Activated CD8-positive, alpha-beta T cell treated with anti-CD3 and anti-CD28 coated beads, Interleukin-2, amount 10 ng/mL, durations not matched to agents 7 days and 5 days (primary cell): Measurements from ENCODE around the gene NFKBIZ. TPM values are rescaled to one million over a fixed set of nuclear protein-coding genes. Genes with fewer than 3 reads are reported as not detected.
"Not testable (repeated sequence)": the region's sequence is repeated elsewhere in the genome, so short reads cannot be mapped to it uniquely, and the experiment has no call there.

Experiments
- ATAC-seq: fragments of 150-1000 bp; cut with Tn5 transposase; one replicate; pipeline ENCODE4 v1.10.0; 2021; ENCODE audit warnings: moderate library complexity
- CTCF ChIA-PET: fragments of 350-600 bp; sonication (Branson Sonifier 250); formaldehyde crosslinking; loops from one replicate; lab custom pipeline; 2021; ENCODE audit warnings: antibody characterized with exemption; lab: Charles Lee
- POLR2A ChIA-PET: fragments of 350-600 bp; sonication (Branson Sonifier 250); formaldehyde crosslinking; loops from one replicate; lab custom pipeline; 2021; ENCODE audit warnings: antibody characterized with exemption; lab: Charles Lee
- DNase-seq: peaks from one replicate; pipeline ENCODE4 v3.0.0-alpha.2; 2020
- H3K27ac Mint-ChIP-seq: one replicate; pipeline ENCODE4 v1.8.0; 2021; ENCODE audit warnings: mild to moderate bottlenecking, mixed read lengths
- H3K27me3 Mint-ChIP-seq: one replicate; pipeline ENCODE4 v1.8.0; 2021; ENCODE audit warnings: low read depth, mixed read lengths
- H3K36me3 Mint-ChIP-seq: one replicate; pipeline ENCODE4 v1.8.0; 2021; ENCODE audit warnings: low read depth, mixed read lengths
- H3K4me1 Mint-ChIP-seq: one replicate; pipeline ENCODE4 v1.8.0; 2021; ENCODE audit warnings: low read depth, mixed read lengths
- H3K4me3 Mint-ChIP-seq: one replicate; pipeline ENCODE4 v1.8.0; 2021; ENCODE audit warnings: mild to moderate bottlenecking, mixed read lengths
- H3K9me3 Mint-ChIP-seq: one replicate; pipeline ENCODE4 v1.8.0; 2022; ENCODE audit warnings: mixed read lengths; ENCODE audit not compliant: insufficient read depth
- total RNA-seq, 2 experiments: library from RNA; stranded (reverse); gene quantifications; one replicate each; pipeline ENCODE4 v1.2.3, GENCODE V29; 2021

Gene NFKBIZ
- total RNA-seq, 2 experiments from 2014 or later: 45.3 to 48.1 TPM

- ATAC-seq: no peak
- Mint-ChIP-seq H3K36me3 (no peaks in the 10 kb centered on the region), H3K27me3 (no peaks in the 10 kb centered on the region), H3K4me1 (no peaks in the 10 kb centered on the region), H3K4me3 (no peak overlapping the region), H3K9me3 (no peaks in the 10 kb centered on the region), H3K27ac (no peak overlapping the region)
- POLR2A ChIA-PET: no interaction called here
- DNase-seq: no peak
- CTCF ChIA-PET: no interaction called here
Measured at GRCh38 chr3:101878589-101878988, 29.3 kb downstream of the NFKBIZ start.

DNA sequence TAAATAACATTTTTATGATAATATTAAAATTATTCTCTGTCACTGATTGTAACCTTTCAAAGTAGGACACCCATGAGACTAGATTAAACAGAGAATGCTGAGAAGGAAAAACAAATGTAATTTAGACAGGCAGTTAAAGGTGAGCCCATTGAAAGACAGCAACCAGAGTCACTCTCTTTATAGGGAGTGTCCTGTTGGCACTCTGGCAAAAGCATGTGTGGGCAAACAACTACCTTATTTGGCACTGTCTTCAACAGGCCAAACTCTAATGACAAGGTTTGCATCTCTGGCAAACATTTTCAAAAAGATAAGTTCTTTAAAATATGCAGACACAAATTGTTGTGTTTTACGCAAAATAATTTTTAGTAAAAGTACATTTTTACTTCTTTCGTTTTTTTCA is 29.8 kb downstream of the NFKBIZ start:
- Mint-ChIP-seq H3K27ac (no peak overlapping the region), H3K36me3 (no peaks in the 10 kb centered on the region), H3K4me3 (no peak overlapping the region), H3K9me3 (no peaks in the 10 kb centered on the region), H3K27me3 (no peaks in the 10 kb centered on the region), H3K4me1 (no peaks in the 10 kb centered on the region)
- DNase-seq (no peak), ATAC-seq (no peak)
- POLR2A ChIA-PET: no interaction called here
- CTCF ChIA-PET: no interaction called here

GRCh38 chr3:101879623-101880284 is 30.4 kb downstream of the NFKBIZ start:
- ATAC-seq (no peak), DNase-seq (no peak)
- H3K27me3 Mint-ChIP-seq: no peaks in the 10 kb centered on the region
- CTCF ChIA-PET: no interaction called here
- no peaks in the 10 kb centered on the region for H3K4me1 Mint-ChIP-seq
- no peak overlapping the region for H3K27ac Mint-ChIP-seq
- no peak overlapping the region for H3K4me3 Mint-ChIP-seq
- no peaks in the 10 kb centered on the region for H3K36me3 Mint-ChIP-seq
- POLR2A ChIA-PET: no interaction called here
- no peaks in the 10 kb centered on the region for H3K9me3 Mint-ChIP-seq

- Mint-ChIP-seq H3K9me3 (no peaks in the 10 kb centered on the region), H3K4me3 (no peak overlapping the region)
- CTCF ChIA-PET: no interaction called here
Measured at GRCh38 chr3:101884776-101885175, 35.5 kb downstream of the NFKBIZ start.

DNA sequence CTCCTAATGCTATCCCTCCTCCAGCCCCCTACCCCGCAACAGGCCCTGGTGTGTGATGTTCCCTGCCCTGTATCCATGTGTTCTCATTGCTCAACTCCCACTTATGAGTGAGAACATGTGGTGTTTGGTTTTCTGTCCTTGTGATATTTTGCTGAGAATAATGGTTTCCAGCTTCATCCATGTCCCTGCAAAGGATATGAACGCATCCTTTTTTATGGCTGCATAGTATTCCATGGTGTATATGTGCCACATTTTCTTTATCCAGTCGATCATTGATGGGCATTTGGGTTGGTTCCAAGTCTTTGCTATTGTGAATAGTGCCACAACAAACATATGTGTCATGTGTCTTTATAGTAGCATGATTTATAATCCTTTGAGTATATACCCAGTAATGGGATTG is 36.3 kb downstream of the NFKBIZ start:
- not testable (repeated sequence) for H3K4me3 Mint-ChIP-seq, H3K36me3 Mint-ChIP-seq, H3K27me3 Mint-ChIP-seq

More at GRCh38 chr3:101884776-101885175, 35.5 kb downstream of the NFKBIZ start:
- Mint-ChIP-seq H3K27ac (no peak overlapping the region), H3K27me3 (no peaks in the 10 kb centered on the region), H3K4me1 (no peaks in the 10 kb centered on the region), H3K36me3 (peaks cover 3% of the 10 kb centered on the region)
- ATAC-seq (no peak), DNase-seq (no peak)
- POLR2A ChIA-PET: no interaction called here

GRCh38 chr3:101886626-101887025 is 37.3 kb downstream of the NFKBIZ start:
- peaks cover 3% of the 10 kb centered on the region for H3K36me3 Mint-ChIP-seq
- no peak overlapping the region for H3K4me3 Mint-ChIP-seq
- no peaks in the 10 kb centered on the region for H3K9me3 Mint-ChIP-seq
- no peak overlapping the region for H3K27ac Mint-ChIP-seq
- H3K27me3 Mint-ChIP-seq: no peaks in the 10 kb centered on the region
- POLR2A ChIA-PET: no interaction called here
- no peaks in the 10 kb centered on the region for H3K4me1 Mint-ChIP-seq
- ATAC-seq (no peak), DNase-seq (no peak)
- CTCF ChIA-PET: no interaction called here

More for the DNA sequence above, 36.3 kb downstream of the NFKBIZ start:
- CTCF ChIA-PET, H3K4me1 Mint-ChIP-seq, POLR2A ChIA-PET, ATAC-seq, H3K9me3 Mint-ChIP-seq, H3K27ac Mint-ChIP-seq, DNase-seq: not testable (repeated sequence)

- no peaks in the 10 kb centered on the region for H3K4me1 Mint-ChIP-seq
- H3K27me3 Mint-ChIP-seq: no peaks in the 10 kb centered on the region
- H3K36me3 Mint-ChIP-seq: peaks cover 3% of the 10 kb centered on the region
- DNase-seq: no peak
- ChIA-PET POLR2A (no interaction called here), CTCF (no interaction called here)
- H3K27ac Mint-ChIP-seq: no peak overlapping the region
- no peak for ATAC-seq
- H3K4me3 Mint-ChIP-seq: no peak overlapping the region
- no peaks in the 10 kb centered on the region for H3K9me3 Mint-ChIP-seq
Measured at GRCh38 chr3:101888653-101889052, 39.3 kb downstream of the NFKBIZ start.

GRCh38 chr3:101890716-101891115 is 41.4 kb downstream of the NFKBIZ start:
- POLR2A ChIA-PET: no interaction called here

DNA sequence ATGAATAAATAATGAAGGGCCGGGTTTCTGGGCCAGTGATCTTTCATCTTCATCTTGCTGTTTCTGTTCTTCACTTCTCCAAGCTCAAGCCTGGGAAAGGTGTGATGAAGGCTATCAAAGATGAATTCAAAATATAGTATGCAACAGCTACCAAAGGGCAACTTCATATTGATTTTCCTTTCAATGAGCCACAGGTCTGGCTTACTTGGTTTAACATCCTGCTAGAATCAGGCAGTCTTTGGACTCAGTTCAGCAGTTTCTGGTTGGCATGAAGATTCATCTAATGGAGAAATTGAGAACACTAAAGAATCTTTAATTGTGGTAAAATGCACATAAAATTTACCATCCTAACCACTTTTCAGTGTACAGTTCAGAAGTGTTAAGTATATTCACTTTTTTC is 43.3 kb downstream of the NFKBIZ start:
- ChIA-PET CTCF (no interaction called here), POLR2A (no interaction called here)
- H3K9me3 Mint-ChIP-seq: peaks cover 4% of the 10 kb centered on the region
- no peaks in the 10 kb centered on the region for H3K4me1 Mint-ChIP-seq
- H3K4me3 Mint-ChIP-seq: no peak overlapping the region
- H3K36me3 Mint-ChIP-seq: no peaks in the 10 kb centered on the region
- no peak for ATAC-seq
- no peak for DNase-seq
- no peak overlapping the region for H3K27ac Mint-ChIP-seq
- no peaks in the 10 kb centered on the region for H3K27me3 Mint-ChIP-seq

More at GRCh38 chr3:101890716-101891115, 41.4 kb downstream of the NFKBIZ start:
- ATAC-seq: no peak
- H3K27me3 Mint-ChIP-seq: no peaks in the 10 kb centered on the region
- H3K4me3 Mint-ChIP-seq: no peak overlapping the region
- no peaks in the 10 kb centered on the region for H3K4me1 Mint-ChIP-seq
- no peak for DNase-seq
- H3K36me3 Mint-ChIP-seq: peaks cover 3% of the 10 kb centered on the region
- CTCF ChIA-PET: interaction anchor here (1.0 kb wide), 1 partner anchor 11 kb away, joined by 4 read pairs; no protein-coding TSS in a partner anchor
- peaks cover 4% of the 10 kb centered on the region for H3K9me3 Mint-ChIP-seq
- H3K27ac Mint-ChIP-seq: no peak overlapping the region

- Mint-ChIP-seq H3K36me3 (no peaks in the 10 kb centered on the region), H3K27me3 (no peaks in the 10 kb centered on the region), H3K4me1 (peaks cover 6% of the 10 kb centered on the region), H3K27ac (no peak overlapping the region), H3K4me3 (no peak overlapping the region), H3K9me3 (peaks cover 4% of the 10 kb centered on the region)
- ChIA-PET CTCF (interaction anchor here (0.7 kb wide), 1 partner anchor 93 kb away, joined by 3 read pairs; no protein-coding TSS in a partner anchor), POLR2A (interaction anchor here (0.6 kb wide), 1 partner anchor 1228 kb away, joined by 3 read pairs; no protein-coding TSS in a partner anchor)
- no peak for DNase-seq
- no peak for ATAC-seq
Measured at GRCh38 chr3:101896083-101896757, 46.9 kb downstream of the NFKBIZ start.

DNA sequence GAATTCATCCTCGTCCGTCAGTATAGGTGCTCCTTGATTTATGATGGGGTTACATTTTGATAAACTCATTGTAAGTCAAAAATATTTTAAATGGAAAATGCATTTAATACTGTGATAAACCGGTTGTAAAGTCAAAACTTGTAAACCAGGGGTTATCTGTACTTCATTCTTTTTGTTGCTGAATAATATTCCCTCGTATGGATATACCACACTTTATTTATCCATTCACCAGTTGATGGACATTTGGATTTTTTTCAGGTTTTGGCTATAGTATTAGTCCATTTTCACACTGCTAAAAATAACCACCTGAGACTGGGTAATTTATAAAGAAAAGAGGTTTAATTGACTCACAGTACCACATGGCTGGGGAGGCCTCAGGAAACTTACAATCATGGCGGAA is 47.7 kb downstream of the NFKBIZ start:
- POLR2A ChIA-PET: no interaction called here
- no peak for ATAC-seq

GRCh38 chr3:101898039-101898438 is 48.7 kb downstream of the NFKBIZ start:
- POLR2A ChIA-PET: interaction anchor here (0.8 kb wide), 1 partner anchor 46 kb away, joined by 5 read pairs; no protein-coding TSS in a partner anchor
- H3K4me3 Mint-ChIP-seq: no peak overlapping the region
- peaks cover 4% of the 10 kb centered on the region for H3K9me3 Mint-ChIP-seq

More for the DNA sequence above, 47.7 kb downstream of the NFKBIZ start:
- no peak overlapping the region for H3K4me3 Mint-ChIP-seq
- DNase-seq: no peak
- CTCF ChIA-PET: no interaction called here
- H3K36me3 Mint-ChIP-seq: no peaks in the 10 kb centered on the region
- H3K27me3 Mint-ChIP-seq: no peaks in the 10 kb centered on the region
- peaks cover 8% of the 10 kb centered on the region for H3K4me1 Mint-ChIP-seq
- no peak overlapping the region for H3K27ac Mint-ChIP-seq
- peaks cover 4% of the 10 kb centered on the region for H3K9me3 Mint-ChIP-seq

More at GRCh38 chr3:101898039-101898438, 48.7 kb downstream of the NFKBIZ start:
- no peak for ATAC-seq
- no peak overlapping the region for H3K27ac Mint-ChIP-seq
- H3K4me1 Mint-ChIP-seq: peaks cover 9% of the 10 kb centered on the region
- CTCF ChIA-PET: no interaction called here
- no peak for DNase-seq
- no peaks in the 10 kb centered on the region for H3K36me3 Mint-ChIP-seq
- H3K27me3 Mint-ChIP-seq: no peaks in the 10 kb centered on the region
